Peyer's patch (tissue), 4 donors: ENCODE results near the gene CT45A3. TPM values are rescaled to one million over a fixed set of nuclear protein-coding genes. Genes with fewer than 3 reads are reported as not detected.
"Not testable (repeated sequence)": the region's sequence is repeated elsewhere in the genome, so short reads cannot be mapped to it uniquely, and the experiment has no call there.

Source experiments
- DNase-seq, 3 donors: peaks; one replicate each; pipeline ENCODE4 v3.0.0-alpha.2; 2017 to 2019
- H3K27ac ChIP-seq, 4 donors: fragments of 200-600 bp; sonication (generic); one replicate each; pipeline ENCODE4 v1.5.1; 2016 to 2019
- H3K27me3 ChIP-seq, 2 donors: fragments of 200-600 bp; sonication (generic); one replicate each; pipeline ENCODE4 v1.5.1; 2019
- H3K36me3 ChIP-seq, 3 donors: fragments of 200-600 bp; sonication (generic); one replicate each; pipeline ENCODE4 v1.5.1; 2016 to 2019
- H3K4me1 ChIP-seq, 4 donors: fragments of 200-600 bp; sonication (generic); one replicate each; pipeline ENCODE4 v1.5.1; 2016 to 2019
- H3K4me3 ChIP-seq, 4 donors: fragments of 200-600 bp; sonication (generic); 1 replicate in 3 of 4; 2 replicates in 1 of 4; pipeline ENCODE4 v1.5.1; 2016 to 2019; ENCODE audit warnings: mild to moderate bottlenecking in 1 of 4
- H3K9me3 ChIP-seq, 4 donors: fragments of 200-600 bp; sonication (generic); one replicate each; pipeline ENCODE4 v1.5.1; 2016 to 2019; ENCODE audit warnings: mild to moderate bottlenecking in 1 of 4
- CTCF ChIP-seq, 6 experiments: fragments of 450-650 bp in 4 of 6; fragments of 200-600 bp in 2 of 6; sonication (generic) in 1 of 6; IDR thresholded peaks; one replicate each; pipeline ENCODE4 v1.5.1; 2017 to 2019; ENCODE audit warnings: antibody characterized with exemption in 6 of 6, mild to moderate bottlenecking in 3 of 6, moderate library complexity in 1 of 6
- POLR2A ChIP-seq, 2 donors: fragments of 450-650 bp; IDR thresholded peaks; one replicate each; pipeline ENCODE4 v1.5.1; 2017; ENCODE audit warnings: antibody characterized with exemption in 2 of 2, mild to moderate bottlenecking in 2 of 2, moderate library complexity in 2 of 2
- total RNA-seq, 4 donors: library from RNA; depleted of rRNA; stranded (reverse); fragments of >200 nt; gene quantifications; one replicate each; pipeline ENCODE4 v1.1.0, GENCODE V29; 2016

Gene CT45A3
- not detected for total RNA-seq

- not testable (repeated sequence) for H3K27ac ChIP-seq, H3K36me3 ChIP-seq, DNase-seq, H3K9me3 ChIP-seq, H3K4me3 ChIP-seq, H3K27me3 ChIP-seq, H3K4me1 ChIP-seq
These were observed at the start of gene CT45A3 for GRCh38 chrX:135768091-135768490. Gene CT45A3, minus strand, starts transcription at chrX:135768191. Its CDS starts 3,747 bp downstream, at chrX:135764444.

GRCh38 chrX:135802687-135803086 lies 34.7 kb upstream of the CT45A3 start, which contains the start of gene CT45A6:
Gene CT45A6, minus strand, starts transcription at chrX:135802787. Its CDS starts 3,794 bp downstream, at chrX:135798993.
- not testable (repeated sequence) for H3K36me3 ChIP-seq, H3K9me3 ChIP-seq, H3K4me3 ChIP-seq, H3K27ac ChIP-seq, H3K4me1 ChIP-seq, DNase-seq, H3K27me3 ChIP-seq

GRCh38 chrX:135785403-135785802 lies 17.4 kb upstream of the CT45A3 start, which contains the start of gene CT45A5:
Gene CT45A5, minus strand, starts transcription at chrX:135785503. Its CDS starts 3,774 bp downstream, at chrX:135781729.
- H3K27me3 ChIP-seq, H3K27ac ChIP-seq, DNase-seq, H3K9me3 ChIP-seq, H3K4me3 ChIP-seq, H3K4me1 ChIP-seq, H3K36me3 ChIP-seq: not testable (repeated sequence)

GRCh38 chrX:135744739-135745138 lies 23.3 kb downstream of the CT45A3 start:
- not testable (repeated sequence) for H3K9me3 ChIP-seq, H3K36me3 ChIP-seq, H3K4me1 ChIP-seq, H3K27me3 ChIP-seq, H3K4me3 ChIP-seq, H3K27ac ChIP-seq, DNase-seq

GRCh38 chrX:135741192-135741715 lies 26.7 kb downstream of the CT45A3 start:
- TF ChIP-seq CTCF (IDR thresholded peaks at IDR 0.05) (no peak), POLR2A (IDR thresholded peaks at IDR 0.05) (no peak)
- no peak overlapping the region for H3K4me3 ChIP-seq
- H3K27ac ChIP-seq = no peak overlapping the region
- no peaks in the 10 kb centered on the region for H3K4me1 ChIP-seq
- H3K36me3 ChIP-seq = no peaks in the 10 kb centered on the region
- no peaks in the 10 kb centered on the region for H3K9me3 ChIP-seq
- H3K27me3 ChIP-seq = no peaks in the 10 kb centered on the region
- no peak for DNase-seq

DNA sequence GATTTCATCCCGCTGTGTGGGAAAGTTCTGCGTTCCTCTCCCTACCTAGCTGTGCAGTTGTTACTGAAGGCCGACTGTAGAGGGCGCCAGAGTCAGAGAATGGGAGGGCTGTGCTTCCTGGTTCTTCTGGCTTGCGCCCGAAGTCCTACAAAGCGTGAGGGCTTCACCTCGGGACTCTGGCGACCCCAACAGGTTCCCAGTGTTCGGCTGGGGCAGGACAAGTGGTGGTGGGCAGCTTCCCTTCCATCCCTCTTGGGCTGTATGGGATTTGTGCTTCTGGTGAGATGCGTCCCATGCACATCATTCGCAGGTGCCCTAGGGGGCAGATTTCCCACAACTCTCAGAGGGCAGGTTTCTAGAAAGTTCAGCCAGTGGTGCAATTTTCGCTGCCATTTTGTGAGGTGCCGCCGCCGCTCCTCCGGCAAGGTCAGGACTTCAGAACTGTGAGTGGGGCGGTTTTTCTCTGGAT lies 27.3 kb downstream of the CT45A3 start:
- Histone ChIP-seq H3K4me1 (no peaks in the 10 kb centered on the region), H3K9me3 (no peaks in the 10 kb centered on the region), H3K27me3 (no peaks in the 10 kb centered on the region), H3K4me3 (no peak overlapping the region), H3K27ac (no peak overlapping the region), H3K36me3 (no peaks in the 10 kb centered on the region)
- DNase-seq = no peak
- TF ChIP-seq CTCF (IDR thresholded peaks at IDR 0.05) (no peak), POLR2A (IDR thresholded peaks at IDR 0.05) (no peak)

DNA sequence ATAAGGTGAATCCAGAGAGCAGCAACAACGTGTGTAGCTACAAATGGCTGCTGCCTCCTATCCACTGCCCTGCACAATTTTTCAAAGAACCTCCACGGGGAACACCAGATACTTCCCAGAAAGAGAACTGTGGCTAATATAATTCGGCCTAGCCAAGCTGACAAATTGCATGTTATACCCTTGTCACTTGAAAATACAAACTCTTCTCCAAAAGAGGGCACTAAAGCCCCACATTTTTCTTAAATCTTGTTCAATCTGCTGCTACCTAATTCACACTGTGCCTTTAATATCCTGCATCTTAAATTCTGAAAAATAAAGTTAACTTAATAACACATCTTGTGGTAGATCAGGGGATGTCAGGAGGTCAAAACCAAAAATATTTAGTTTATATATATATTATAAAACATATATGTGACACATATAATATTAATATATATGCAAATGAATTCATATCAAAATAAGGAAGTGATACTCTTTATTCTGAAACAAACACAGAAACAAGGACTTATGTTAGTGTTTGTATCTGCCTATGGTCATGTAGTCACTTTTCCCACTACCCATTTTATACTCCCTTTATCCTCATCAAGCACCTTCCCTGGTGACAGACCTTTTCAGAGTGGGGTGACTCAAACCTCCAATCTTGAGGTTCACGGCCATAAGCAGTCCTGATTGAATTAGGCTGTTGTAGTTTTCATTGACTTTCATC lies 30.5 kb downstream of the CT45A3 start:
- Histone ChIP-seq H3K4me3 (no peak overlapping the region), H3K4me1 (no peaks in the 10 kb centered on the region), H3K9me3 (no peaks in the 10 kb centered on the region), H3K27ac (no peak overlapping the region), H3K27me3 (no peaks in the 10 kb centered on the region), H3K36me3 (no peaks in the 10 kb centered on the region)
- TF ChIP-seq POLR2A (IDR thresholded peaks at IDR 0.05) (no peak), CTCF (IDR thresholded peaks at IDR 0.05) (no peak)
- DNase-seq = no peak

DNA sequence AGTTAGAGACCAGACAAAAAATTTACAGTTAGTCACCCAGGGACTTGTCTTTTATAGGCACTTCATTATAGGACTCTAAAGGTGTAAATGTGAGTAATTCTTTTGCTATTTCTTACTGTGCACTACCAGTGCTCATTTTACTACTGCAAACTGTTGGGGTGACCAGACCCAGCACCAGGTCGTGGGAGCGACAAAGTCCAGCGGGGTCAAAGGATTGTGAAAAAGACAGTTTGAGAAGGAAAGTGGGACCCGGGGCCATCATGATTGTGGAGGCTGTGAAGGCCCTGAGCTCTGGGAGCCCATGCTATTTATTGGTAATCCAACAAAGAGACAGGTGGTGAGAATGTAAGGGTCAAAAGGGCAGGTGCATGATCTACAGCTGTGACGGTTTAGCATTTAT lies 33.3 kb downstream of the CT45A3 start:
- not testable (repeated sequence) for H3K27ac ChIP-seq, H3K4me1 ChIP-seq, H3K36me3 ChIP-seq, H3K27me3 ChIP-seq, H3K9me3 ChIP-seq, H3K4me3 ChIP-seq, DNase-seq
